NT2/D1 (cell line): ENCODE measurements around the gene SMIM7.

Experiments
- SUZ12 ChIP-seq: IDR thresholded peaks from 2 replicates; pipeline ENCODE4 v1.6.1; 2011; ENCODE audit not compliant: insufficient read length, insufficient read depth; ENCODE audit errors: extremely low read depth
- YY1 ChIP-seq: IDR thresholded peaks from 2 replicates; pipeline ENCODE4 v1.6.1; 2011; ENCODE audit not compliant: insufficient read length, insufficient read depth
- ZNF274 ChIP-seq: IDR thresholded peaks from 2 replicates; pipeline ENCODE4 v1.6.1; 2011; ENCODE audit warnings: mild to moderate bottlenecking, low read depth, low read length

DNA sequence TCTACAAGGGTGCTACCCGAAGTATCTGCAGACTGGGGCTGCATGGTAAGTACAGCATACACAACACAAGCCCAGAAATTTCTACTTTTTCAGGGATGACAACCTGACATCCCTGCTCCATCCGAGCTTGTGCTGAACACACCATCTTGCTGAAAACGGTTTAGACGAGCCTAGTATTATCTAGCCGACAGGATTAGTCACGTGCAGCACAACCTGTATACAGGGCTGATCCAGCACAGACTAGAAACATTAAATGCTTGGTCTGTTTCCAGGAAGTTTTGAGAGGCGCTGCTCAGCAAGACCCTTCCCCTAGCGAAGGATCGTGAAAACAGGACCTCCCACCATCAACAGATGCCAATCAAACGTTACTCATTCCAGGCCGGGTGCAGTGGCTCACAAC, 4.2 kb downstream of the SMIM7 start:
- TF ChIP-seq YY1 (no peak), SUZ12 (no peak), ZNF274 (no peak)
